Ammon's horn (tissue), 1 donor: ENCODE data around the gene TAOK1.

Experiments
- DNase-seq: peaks from one replicate; pipeline ENCODE4 v3.0.0-alpha.2; 2016; ENCODE audit warnings: low spot score

The TAOK1 gene

DNA sequence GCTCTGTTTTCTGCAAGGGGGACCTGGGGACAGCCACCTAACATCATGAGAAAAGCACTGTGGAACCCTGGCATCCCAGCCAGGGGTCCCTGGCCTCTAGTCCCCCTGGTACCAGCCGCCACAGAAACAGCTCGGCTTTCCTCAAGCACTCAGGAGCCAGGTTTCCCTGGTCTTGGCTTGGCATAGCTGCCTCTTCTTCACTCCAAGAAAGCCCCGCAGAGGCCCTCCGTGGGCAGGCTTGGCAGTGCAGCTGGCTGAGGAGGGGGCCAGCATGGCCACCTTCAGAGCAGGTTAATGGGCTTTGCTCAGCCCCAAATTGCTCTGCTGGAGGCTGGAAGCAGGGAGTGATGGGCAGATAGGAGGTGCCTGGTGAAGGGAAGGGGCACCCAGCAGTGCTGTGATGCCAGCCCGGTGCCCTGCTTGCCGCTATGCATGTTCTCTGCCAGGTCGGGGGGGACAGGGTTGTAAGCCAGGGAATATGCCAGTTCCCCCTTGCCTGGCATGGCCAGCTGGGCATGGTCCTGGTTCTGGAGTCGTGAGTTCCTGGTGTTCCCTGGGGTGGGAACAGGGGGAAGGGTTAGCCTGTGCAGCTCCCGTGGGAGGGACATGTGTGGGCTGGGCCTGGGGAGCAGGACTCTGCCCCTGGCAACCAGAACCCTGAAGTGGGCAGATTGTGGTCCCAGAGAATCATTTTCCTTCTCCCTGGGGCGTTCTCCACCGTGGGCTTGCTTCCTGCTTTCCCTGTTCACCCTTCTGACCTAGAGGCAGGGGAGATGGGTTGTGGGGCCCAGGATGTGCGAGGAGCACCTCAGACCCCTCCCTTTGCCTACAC, 206.0 kb downstream of the TAOK1 start:
- no peak for DNase-seq

DNA sequence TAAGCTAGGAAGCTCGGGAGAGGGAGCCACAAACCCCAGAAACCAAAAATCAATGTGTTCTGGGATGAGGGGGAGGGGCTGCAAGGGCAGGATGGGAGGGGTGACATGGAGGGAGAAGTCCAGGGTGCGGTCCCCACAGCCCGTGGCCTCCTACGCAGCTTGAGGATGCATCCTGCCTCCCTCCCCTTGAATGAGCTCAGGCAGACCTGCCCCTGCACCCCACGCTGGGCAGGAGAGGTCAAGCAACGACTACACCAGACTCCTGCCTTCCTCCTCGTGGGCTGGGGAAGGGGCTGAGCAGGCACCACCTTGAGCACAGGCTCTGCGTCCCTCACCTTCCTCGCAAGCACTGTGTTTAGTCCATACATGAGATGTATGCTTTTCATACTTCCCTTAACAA, 206.6 kb downstream of the TAOK1 start:
- no peak for DNase-seq

DNA sequence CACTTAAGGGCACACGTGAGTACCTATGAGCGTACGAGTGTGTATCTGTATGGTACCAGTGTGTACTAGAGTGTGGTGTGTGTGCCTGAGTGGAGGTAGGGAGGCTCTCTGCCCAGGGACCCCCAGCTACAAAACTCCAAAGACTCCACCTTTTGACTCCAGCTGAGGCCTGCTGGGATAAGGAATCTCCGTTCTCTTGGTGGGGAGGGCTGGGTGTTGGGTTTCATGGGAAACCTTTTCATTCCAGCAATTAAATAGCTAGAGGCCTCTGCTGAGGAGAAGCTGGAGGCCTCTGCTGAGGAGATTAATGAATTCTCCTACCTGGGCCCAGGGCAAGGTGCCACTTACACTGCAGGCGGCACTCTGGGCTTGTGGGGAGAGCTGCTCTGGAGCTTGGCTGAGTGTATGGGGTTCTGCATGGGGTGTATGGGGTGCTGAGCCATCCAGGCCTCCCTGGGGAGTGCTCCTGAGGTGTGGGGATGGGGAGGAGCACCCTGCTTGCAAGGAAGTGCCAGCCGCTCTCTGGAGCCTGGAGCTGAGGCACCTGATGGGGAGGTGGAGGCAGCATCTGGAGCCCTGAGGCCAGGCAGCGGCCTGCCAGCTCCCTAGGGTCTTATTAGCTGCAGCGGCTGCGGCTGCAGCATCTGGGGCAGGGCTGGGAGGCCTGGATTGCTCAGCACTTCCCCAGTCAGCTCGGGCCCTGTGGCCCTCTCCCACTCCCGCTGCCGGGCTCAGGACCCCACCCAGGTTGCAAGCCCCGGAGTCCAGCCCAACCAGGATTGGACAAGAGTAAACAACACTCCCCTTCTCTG, 207.4 kb downstream of the TAOK1 start:
- DNase-seq = no peak
